HepG2 (cell line): Measurements from ENCODE around the gene NMRAL1. TPM values are rescaled to one million over a fixed set of nuclear protein-coding genes. Genes with fewer than 3 reads are reported as not detected.

Experiments
- ATAC-seq: fragments of 200-7000 bp; cut with Tn5 transposase; 3 replicates; pipeline ENCODE4 v1.9.1; 2020; ENCODE audit warnings: mild to moderate bottlenecking, moderate library complexity
- BruUV-seq: library from RNA; stranded (reverse); fragments of 400-500 nt; replicated peaks from 2 replicates; lab custom pipeline; 2021; lab: Mats Ljungman, UMichigan
- CTCF ChIA-PET: fragments of 300-600 bp; formaldehyde crosslinking; extraction: SDS; loops from one replicate; lab custom pipeline; 2021; ENCODE audit warnings: low total read pairs, inconsistent platforms, low intra/inter-chr PET ratio; lab: Yijun Ruan, JAX
- POLR2A ChIA-PET: fragments of 350-600 bp; sonication (Branson Sonifier 250); formaldehyde crosslinking; loops from one replicate; lab custom pipeline; 2020; ENCODE audit warnings: antibody characterized with exemption, inconsistent platforms; lab: Yijun Ruan, JAX
- DNase-seq: peaks from one replicate; pipeline ENCODE4 v3.0.0-alpha.2; 2015; ENCODE audit warnings: low spot score
- FAIRE-seq: peaks from 3 replicates; lab custom pipeline; 2011; peaks lifted over from hg19 to GRCh38; lab: Jason Lieb, UNC
- H2AFZ ChIP-seq: one replicate; pipeline ENCODE4 v1.6.1; 2011; ENCODE audit warnings: low read length, inconsistent platforms
- H3K27ac ChIP-seq: fragments of 300-600 bp; 3 replicates; pipeline ENCODE4 v1.8.0; 2011; ENCODE audit warnings: mixed run types, mild to moderate bottlenecking, mixed read lengths, low read length, inconsistent platforms; ENCODE audit not compliant: insufficient read depth; ENCODE audit errors: extremely low read length
- H3K27me3 ChIP-seq, 2 experiments: fragments of 200-600 bp in 1 of 2; 2 replicates in 1 of 2; 3 replicates in 1 of 2; pipeline versions ENCODE4 v1.6.0 to v1.8.0; 2011; ENCODE audit warnings: low read length in 2 of 2, mild to moderate bottlenecking in 2 of 2, moderate library complexity in 2 of 2, inconsistent platforms in 1 of 2; ENCODE audit not compliant: insufficient read depth in 2 of 2, control insufficient read depth in 1 of 2
- H3K36me3 ChIP-seq, 2 experiments: fragments of 200-600 bp in 1 of 2; replicated peaks in 1 of 2; 2 replicates in 1 of 2; 3 replicates in 1 of 2; pipeline versions ENCODE4 v1.5.1 to v1.8.0; 2011; ENCODE audit warnings: low read length in 2 of 2, inconsistent platforms in 1 of 2; ENCODE audit not compliant: insufficient read depth in 2 of 2, control insufficient read depth in 1 of 2
- H3K4me1 ChIP-seq: 2 replicates; pipeline ENCODE4 v1.5.1; 2012; ENCODE audit warnings: low read length, inconsistent platforms; ENCODE audit not compliant: insufficient read depth
- H3K4me2 ChIP-seq: 2 replicates; pipeline ENCODE4 v1.6.0; 2011; ENCODE audit warnings: low read depth, low read length, inconsistent platforms
- H3K4me3 ChIP-seq, 3 experiments: fragments of 200-600 bp in 1 of 3; sonication (generic), shearing (Covaris generic) in 1 of 3; replicated peaks in 1 of 3; 2 replicates each; pipeline ENCODE4 v1.5.1; 2011 to 2016; ENCODE audit warnings: low read length in 3 of 3, inconsistent platforms in 2 of 3, low read depth in 2 of 3, mild to moderate bottlenecking in 2 of 3, control low read depth in 1 of 3, mixed read lengths in 1 of 3; ENCODE audit not compliant: insufficient read depth in 1 of 3
- H3K79me2 ChIP-seq: one replicate; pipeline ENCODE4 v1.6.1; 2011; ENCODE audit warnings: low read length, inconsistent platforms; ENCODE audit not compliant: insufficient read depth
- H3K9ac ChIP-seq: 2 replicates; pipeline ENCODE4 v1.6.0; 2011; ENCODE audit warnings: mild to moderate bottlenecking, low read depth, low read length, inconsistent platforms; ENCODE audit not compliant: insufficient read depth
- H3K9me3 ChIP-seq: 2 replicates; pipeline ENCODE4 v1.5.1; 2012; ENCODE audit warnings: mild to moderate bottlenecking, low read length
- H4K20me1 ChIP-seq: 2 replicates; pipeline ENCODE4 v1.6.0; 2011; ENCODE audit warnings: inconsistent platforms, mild to moderate bottlenecking, low read length, moderate library complexity; ENCODE audit not compliant: insufficient read depth
- NONO ChIP-seq, 2 experiments: fragments of 450-650 bp in 1 of 2; sonication (generic) in 1 of 2; formaldehyde crosslinking in 1 of 2; IDR thresholded peaks in 1 of 2; conservative IDR thresholded peaks in 1 of 2; 2 replicates each; pipeline versions ENCODE4 v1.6.1 to v1.8.0; 2017 to 2022; ENCODE audit warnings: mild to moderate bottlenecking in 1 of 2, missing genetic modification reagents in 1 of 2, moderate library complexity in 1 of 2
- ZNF501 ChIP-seq: sonication (generic); formaldehyde crosslinking; IDR thresholded peaks from 2 replicates; pipeline ENCODE4 v1.5.1; 2020; ENCODE audit warnings: mild to moderate bottlenecking, moderate library complexity, missing genetic modification reagents
- ZNF549 ChIP-seq: sonication (generic); formaldehyde crosslinking; IDR thresholded peaks from 2 replicates; pipeline ENCODE4 v1.5.0; 2020; ENCODE audit warnings: missing genetic modification reagents
- ZSCAN30 ChIP-seq: sonication (generic); formaldehyde crosslinking; IDR thresholded peaks from 2 replicates; pipeline ENCODE4 v1.5.0; 2020; ENCODE audit warnings: mild to moderate bottlenecking, missing genetic modification reagents
- WGBS: methylation state at CpG from one replicate; pipeline ENCODE4 v1.1.6; 2017; ENCODE audit warnings: low lambda C conversion rate; 5-methylcytosine and 5-hydroxymethylcytosine counted together
- in situ Hi-C: cut with HindIII; loops from 2 replicates; pipeline ENCODE4 v1.10.0; 2017; ENCODE audit warnings: low pct_unique_long_range_greater_than_20kb; ENCODE audit not compliant: extremely low pct_ligation_motif_present
- intact Hi-C: fragments of 100-400 bp; cut with micrococcal nuclease; formaldehyde crosslinking; loops from one replicate; pipeline ENCODE4 v1.10.0; 2022; ENCODE audit not compliant: unreplicated experiment
- polyA plus RNA-seq, 8 experiments: library from polyadenylated mRNA; depleted of rRNA in 3 of 8; stranded (reverse) in 7 of 8; unstranded in 1 of 8; fragments of >200 nt; fragmentation: Illumina TruSeq in 4 of 8; extraction: Trizol in 4 of 8; gene quantifications; 2 replicates each; pipeline versions ENCODE4 v1.2.1 to v1.2.3, GENCODE V29; 2011 to 2016; ENCODE audit warnings: low read depth in 4 of 8, missing spikeins in 1 of 8, mixed read lengths in 1 of 8; ENCODE audit not compliant: insufficient read depth in 1 of 8
- total RNA-seq, 5 experiments: library from RNA; depleted of rRNA; stranded (reverse); fragments of >200 nt; fragmentation: Illumina TruSeq; extraction: Trizol; gene quantifications; 2 replicates each; pipeline ENCODE4 v1.2.3, GENCODE V29; 2016; ENCODE audit warnings: low read depth in 1 of 5
- TF ChIP-seq, protein P1 (sequence below): sonication (generic); formaldehyde crosslinking; IDR thresholded peaks from 2 replicates; pipeline ENCODE4 v1.4.0; 2020; ENCODE audit warnings: missing genetic modification reagents
- TF ChIP-seq, protein P2 (sequence below): sonication (generic); formaldehyde crosslinking; IDR thresholded peaks from 2 replicates; pipeline ENCODE4 v1.5.0; 2020; ENCODE audit warnings: missing genetic modification reagents, mild to moderate bottlenecking, borderline replicate concordance

Gene NMRAL1
- total and polyA plus RNA-seq, 2 of the 13 experiments (the other 11 are each of a cell fraction or from before 2014, with no cell fraction given), result 30.8 to 33.1 TPM

DNA sequence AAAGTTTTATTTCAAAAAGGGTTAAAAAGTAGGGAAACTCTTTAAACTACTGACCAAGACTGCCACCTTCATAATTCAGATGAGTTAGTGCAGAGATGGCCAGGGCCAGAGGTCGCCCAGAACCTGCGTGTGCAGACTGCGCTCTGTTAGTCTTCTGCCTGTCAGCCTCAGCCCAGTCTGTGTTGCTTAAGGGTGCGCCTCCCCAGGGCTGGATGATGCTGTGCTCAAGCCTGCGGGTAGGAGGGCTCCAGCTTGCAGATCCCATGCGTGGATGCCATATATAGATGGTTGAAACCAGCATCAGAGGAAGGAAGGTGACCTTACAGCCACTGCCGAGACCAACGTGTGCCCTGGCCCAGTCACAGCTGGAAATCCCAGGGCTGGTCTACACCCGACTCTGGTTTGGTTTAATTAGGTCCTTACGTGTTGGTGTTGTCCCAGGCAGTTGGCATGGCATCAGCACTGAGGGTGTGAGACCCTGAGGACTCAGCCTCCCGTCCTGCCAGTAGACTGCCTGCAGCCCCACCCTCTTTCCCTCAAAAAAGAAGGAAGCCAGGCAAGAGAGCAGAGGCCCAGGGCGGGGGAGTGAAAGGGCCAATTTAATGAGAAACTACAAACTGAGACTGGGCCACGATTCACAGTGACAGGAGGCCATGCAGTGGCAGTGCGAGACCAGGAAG, 36.5 kb upstream of the NMRAL1 start:
- TF ChIP-seq, protein P1, sequence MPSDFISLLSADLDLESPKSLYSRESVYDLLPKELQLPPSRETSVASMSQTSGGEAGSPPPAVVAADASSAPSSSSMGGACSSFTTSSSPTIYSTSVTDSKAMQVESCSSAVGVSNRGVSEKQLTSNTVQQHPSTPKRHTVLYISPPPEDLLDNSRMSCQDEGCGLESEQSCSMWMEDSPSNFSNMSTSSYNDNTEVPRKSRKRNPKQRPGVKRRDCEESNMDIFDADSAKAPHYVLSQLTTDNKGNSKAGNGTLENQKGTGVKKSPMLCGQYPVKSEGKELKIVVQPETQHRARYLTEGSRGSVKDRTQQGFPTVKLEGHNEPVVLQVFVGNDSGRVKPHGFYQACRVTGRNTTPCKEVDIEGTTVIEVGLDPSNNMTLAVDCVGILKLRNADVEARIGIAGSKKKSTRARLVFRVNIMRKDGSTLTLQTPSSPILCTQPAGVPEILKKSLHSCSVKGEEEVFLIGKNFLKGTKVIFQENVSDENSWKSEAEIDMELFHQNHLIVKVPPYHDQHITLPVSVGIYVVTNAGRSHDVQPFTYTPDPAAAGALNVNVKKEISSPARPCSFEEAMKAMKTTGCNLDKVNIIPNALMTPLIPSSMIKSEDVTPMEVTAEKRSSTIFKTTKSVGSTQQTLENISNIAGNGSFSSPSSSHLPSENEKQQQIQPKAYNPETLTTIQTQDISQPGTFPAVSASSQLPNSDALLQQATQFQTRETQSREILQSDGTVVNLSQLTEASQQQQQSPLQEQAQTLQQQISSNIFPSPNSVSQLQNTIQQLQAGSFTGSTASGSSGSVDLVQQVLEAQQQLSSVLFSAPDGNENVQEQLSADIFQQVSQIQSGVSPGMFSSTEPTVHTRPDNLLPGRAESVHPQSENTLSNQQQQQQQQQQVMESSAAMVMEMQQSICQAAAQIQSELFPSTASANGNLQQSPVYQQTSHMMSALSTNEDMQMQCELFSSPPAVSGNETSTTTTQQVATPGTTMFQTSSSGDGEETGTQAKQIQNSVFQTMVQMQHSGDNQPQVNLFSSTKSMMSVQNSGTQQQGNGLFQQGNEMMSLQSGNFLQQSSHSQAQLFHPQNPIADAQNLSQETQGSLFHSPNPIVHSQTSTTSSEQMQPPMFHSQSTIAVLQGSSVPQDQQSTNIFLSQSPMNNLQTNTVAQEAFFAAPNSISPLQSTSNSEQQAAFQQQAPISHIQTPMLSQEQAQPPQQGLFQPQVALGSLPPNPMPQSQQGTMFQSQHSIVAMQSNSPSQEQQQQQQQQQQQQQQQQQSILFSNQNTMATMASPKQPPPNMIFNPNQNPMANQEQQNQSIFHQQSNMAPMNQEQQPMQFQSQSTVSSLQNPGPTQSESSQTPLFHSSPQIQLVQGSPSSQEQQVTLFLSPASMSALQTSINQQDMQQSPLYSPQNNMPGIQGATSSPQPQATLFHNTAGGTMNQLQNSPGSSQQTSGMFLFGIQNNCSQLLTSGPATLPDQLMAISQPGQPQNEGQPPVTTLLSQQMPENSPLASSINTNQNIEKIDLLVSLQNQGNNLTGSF, result 0 out of 2 replicates have a peak, but pooled peaks have one; percentile 16
- no peak for TF ChIP-seq NONO (IDR thresholded peaks at IDR 0.05)
- 0 out of 2 replicates have a peak, but pooled peaks have one; percentile 42 for TF ChIP-seq NONO (CRISPR knock-in tag; conservative IDR thresholded peaks at IDR 0.05)
- TF ChIP-seq, protein P2, sequence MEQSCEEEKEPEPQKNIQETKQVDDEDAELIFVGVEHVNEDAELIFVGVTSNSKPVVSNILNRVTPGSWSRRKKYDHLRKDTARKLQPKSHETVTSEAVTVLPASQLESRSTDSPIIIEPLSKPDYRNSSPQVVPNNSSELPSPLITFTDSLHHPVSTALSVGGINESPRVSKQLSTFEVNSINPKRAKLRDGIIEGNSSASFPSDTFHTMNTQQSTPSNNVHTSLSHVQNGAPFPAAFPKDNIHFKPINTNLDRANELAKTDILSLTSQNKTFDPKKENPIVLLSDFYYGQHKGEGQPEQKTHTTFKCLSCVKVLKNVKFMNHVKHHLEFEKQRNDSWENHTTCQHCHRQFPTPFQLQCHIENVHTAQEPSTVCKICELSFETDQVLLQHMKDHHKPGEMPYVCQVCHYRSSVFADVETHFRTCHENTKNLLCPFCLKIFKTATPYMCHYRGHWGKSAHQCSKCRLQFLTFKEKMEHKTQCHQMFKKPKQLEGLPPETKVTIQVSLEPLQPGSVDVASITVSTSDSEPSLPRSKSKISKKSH (CRISPR knock-in tag), result 0 out of 2 replicates have a peak, but pooled peaks have one; percentile 3
- TF ChIP-seq ZSCAN30 (CRISPR knock-in tag), result no peak
- TF ChIP-seq ZNF549 (CRISPR knock-in tag), result no peak
- 0 out of 2 replicates have a peak, but pooled peaks have one; percentile 27 for TF ChIP-seq ZNF501 (CRISPR knock-in tag)
- TF ChIP-seq, all 625 proteins: peak for 4
- H3K36me3 ChIP-seq, result peaks cover 33 to 71% of the 10 kb centered on the region in 2 experiments
- peaks cover 13% of the 10 kb centered on the region; the same call in 1 of the 2 replicates for H3K4me1 ChIP-seq
- FAIRE-seq, result no peak
- no peaks in the 10 kb centered on the region for H3K27me3 ChIP-seq
- H3K9me3 ChIP-seq, result no peaks in the 10 kb centered on the region
- no peak overlapping the region for H3K4me3 ChIP-seq
- H4K20me1 ChIP-seq, result peaks cover 20% of the 10 kb centered on the region
- intact Hi-C loops (loop anchor here (2.0 kb wide), 2 partner anchors 38 to 74 kb away; no protein-coding TSS in a partner anchor), in situ Hi-C loops (loop anchor here (5.0 to 25.0 kb wide), 3 partner anchors 36 to 451 kb away; partner anchors contain the start of gene SEC14L5)
- ChIA-PET POLR2A (interaction anchor here (1.0 to 1.3 kb wide), 2 partner anchors 27 to 39 kb away, joined by 3 to 6 read pairs; partner anchors contain the start of gene CDIP1), CTCF (interaction anchor here (1.8 kb wide), 1 partner anchor 38 kb away, joined by 10 read pairs; no protein-coding TSS in a partner anchor)
- H3K4me2 ChIP-seq, result no peak overlapping the region
- no TSS peak for BruUV-seq
- WGBS, result 88% methylated on average over 7 of the region's 14 CpGs
- peaks cover 16% of the 10 kb centered on the region for H3K79me2 ChIP-seq
- no peak overlapping the region for H3K9ac ChIP-seq
- no peak overlapping the region for H2AFZ ChIP-seq
- no peak for DNase-seq
- ATAC-seq, result no peak
- H3K27ac ChIP-seq, result no peak overlapping the region
